GM23338 (cell line): Measurements from ENCODE around the gene NDST3. TPM values are rescaled to one million over a fixed set of nuclear protein-coding genes. Genes with fewer than 3 reads are reported as not detected.

Experiments
- ATAC-seq: fragments of 200-7000 bp; cut with Tn5 transposase; 3 replicates; pipeline ENCODE4 v1.9.1; 2020
- DNase-seq: peaks from one replicate; pipeline ENCODE4 v3.0.0-alpha.2; 2015; ENCODE audit warnings: low spot score
- H2AFZ ChIP-seq: fragments of 200-600 bp; sonication (generic); 2 replicates; pipeline ENCODE4 v1.8.0; 2016; ENCODE audit warnings: antibody characterized with exemption, mild to moderate bottlenecking, moderate library complexity
- H3F3A ChIP-seq: fragments of 200-600 bp; sonication (generic); replicated peaks from 2 replicates; pipeline ENCODE4 v1.8.0; 2017; ENCODE audit warnings: antibody characterized with exemption, mixed run types, low read depth
- H3K27ac ChIP-seq: fragments of 200-600 bp; sonication (generic); 2 replicates; pipeline ENCODE4 v1.6.1; 2016; ENCODE audit warnings: low read depth
- H3K27me3 ChIP-seq: fragments of 200-600 bp; sonication (generic); 2 replicates; pipeline ENCODE4 v1.8.0; 2016; ENCODE audit warnings: mild to moderate bottlenecking, mixed run types, moderate library complexity; ENCODE audit not compliant: insufficient read depth
- H3K36me3 ChIP-seq: fragments of 200-600 bp; sonication (generic); 2 replicates; pipeline ENCODE4 v1.8.0; 2016; ENCODE audit warnings: mild to moderate bottlenecking; ENCODE audit not compliant: insufficient read depth
- H3K4me1 ChIP-seq: fragments of 200-600 bp; sonication (generic); 2 replicates; pipeline ENCODE4 v1.8.0; 2016; ENCODE audit warnings: mild to moderate bottlenecking, moderate library complexity; ENCODE audit not compliant: insufficient read depth
- H3K4me2 ChIP-seq: fragments of 200-600 bp; sonication (generic); 2 replicates; pipeline ENCODE4 v1.7.1; 2017; ENCODE audit warnings: mixed run types
- H3K4me3 ChIP-seq: fragments of 200-600 bp; sonication (generic); 2 replicates; pipeline ENCODE4 v1.6.1; 2016; ENCODE audit warnings: mixed run types
- H3K79me2 ChIP-seq: fragments of 200-600 bp; sonication (generic); replicated peaks from 2 replicates; pipeline ENCODE4 v1.8.0; 2017; ENCODE audit warnings: mild to moderate bottlenecking; ENCODE audit not compliant: insufficient read depth
- H3K9me2 ChIP-seq: fragments of 200-600 bp; sonication (generic); 2 replicates; pipeline ENCODE4 v1.8.0; 2017; ENCODE audit not compliant: insufficient read depth
- H4K20me1 ChIP-seq: fragments of 200-600 bp; sonication (generic); replicated peaks from 2 replicates; pipeline ENCODE4 v1.8.0; 2017; ENCODE audit warnings: mild to moderate bottlenecking; ENCODE audit not compliant: insufficient read depth
- H3K27ac Mint-ChIP-seq: 2 replicates; pipeline ENCODE4 v1.8.0; 2020; ENCODE audit warnings: inconsistent platforms, mild to moderate bottlenecking, moderate library complexity, mixed read lengths
- H3K27me3 Mint-ChIP-seq: 3 replicates; pipeline ENCODE4 v1.8.0; 2022; ENCODE audit warnings: low read depth, mild to moderate bottlenecking, moderate library complexity, mixed read lengths, inconsistent platforms; ENCODE audit not compliant: insufficient read depth, poor library complexity
- H3K36me3 Mint-ChIP-seq: 3 replicates; pipeline ENCODE4 v1.8.0; 2021; ENCODE audit warnings: low read depth, mild to moderate bottlenecking, inconsistent platforms, moderate library complexity, mixed read lengths
- H3K4me1 Mint-ChIP-seq: 3 replicates; pipeline ENCODE4 v1.8.0; 2020; ENCODE audit warnings: mild to moderate bottlenecking, inconsistent platforms, mixed read lengths
- H3K4me3 Mint-ChIP-seq: 3 replicates; pipeline ENCODE4 v1.8.0; 2021; ENCODE audit warnings: moderate library complexity, mild to moderate bottlenecking, inconsistent platforms, mixed read lengths
- H3K9me3 Mint-ChIP-seq: 3 replicates; pipeline ENCODE4 v1.8.0; 2020; ENCODE audit warnings: moderate library complexity, mild to moderate bottlenecking, inconsistent platforms, mixed read lengths
- CREB1 ChIP-seq: fragments of 250-450 bp; sonication (Bioruptor Pico); IDR thresholded peaks from 2 replicates; pipeline ENCODE4 v1.5.0; 2020; ENCODE audit warnings: low read depth, mild to moderate bottlenecking, moderate library complexity
- CTCF ChIP-seq, 2 experiments: fragments of 200-600 bp in 1 of 2; sonication (generic) in 1 of 2; conservative IDR thresholded peaks; 2 replicates each; pipeline versions ENCODE4 v1.5.1 to v1.6.1; 2016 to 2017; ENCODE audit warnings: antibody characterized with exemption in 2 of 2, low read depth in 2 of 2, mild to moderate bottlenecking in 2 of 2, moderate library complexity in 1 of 2
- EZH2 ChIP-seq: fragments of 200-600 bp; sonication (generic); IDR thresholded peaks from one replicate; pipeline ENCODE4 v1.8.0; 2017; ENCODE audit warnings: antibody characterized with exemption, mild to moderate bottlenecking, low read depth; ENCODE audit not compliant: unreplicated experiment
- EZH2phosphoT487 ChIP-seq: fragments of 200-600 bp; sonication (generic); IDR thresholded peaks from one replicate; pipeline ENCODE4 v1.8.1; 2018; ENCODE audit warnings: antibody characterized with exemption; ENCODE audit not compliant: unreplicated experiment
- JUNB ChIP-seq: IDR thresholded peaks from one replicate; pipeline ENCODE4 v1.6.1; 2016; ENCODE audit warnings: antibody characterized with exemption; ENCODE audit not compliant: unreplicated experiment
- NANOG ChIP-seq: IDR thresholded peaks from 2 replicates; pipeline ENCODE4 v1.6.1; 2016; ENCODE audit warnings: antibody characterized with exemption, borderline replicate concordance
- POLR2AphosphoS5 ChIP-seq: IDR thresholded peaks from 2 replicates; pipeline ENCODE4 v1.6.1; 2016; ENCODE audit warnings: antibody characterized with exemption, low read depth
- STAT1 ChIP-seq: IDR thresholded peaks from one replicate; pipeline ENCODE4 v1.6.1; 2016; ENCODE audit warnings: antibody characterized with exemption; ENCODE audit not compliant: unreplicated experiment
- ZNF114 ChIP-seq: fragments of 250-450 bp; sonication (Bioruptor Pico); IDR thresholded peaks from 2 replicates; pipeline ENCODE4 v1.5.0; 2020; ENCODE audit warnings: mild to moderate bottlenecking, moderate library complexity
- ZNF331 ChIP-seq: fragments of 250-450 bp; sonication (Bioruptor Pico); IDR thresholded peaks from 2 replicates; pipeline ENCODE4 v1.5.0; 2020; ENCODE audit warnings: low read depth, mild to moderate bottlenecking, moderate library complexity
- polyA plus RNA-seq: library from polyadenylated mRNA; unstranded; fragments of >200 nt; fragmentation: Nextera tagmentation; extraction: Ambion mirVana; gene quantifications from 2 replicates; pipeline ENCODE4 v1.2.1, GENCODE V29; 2016
- total RNA-seq: library from RNA; depleted of rRNA; stranded (reverse); fragments of >200 nt; shearing (Covaris generic); gene quantifications from 2 replicates; pipeline ENCODE4 v1.2.3, GENCODE V29; 2014
- TF ChIP-seq, protein P1 (sequence below): fragments of 250-450 bp; sonication (Bioruptor Pico); IDR thresholded peaks from 2 replicates; pipeline ENCODE4 v1.5.0; 2020; ENCODE audit warnings: mild to moderate bottlenecking, moderate library complexity
- TF ChIP-seq, protein P2 (sequence below): IDR thresholded peaks from 2 replicates; pipeline ENCODE4 v1.6.1; 2016; ENCODE audit warnings: antibody characterized with exemption
- TF ChIP-seq, protein P3 (sequence below): IDR thresholded peaks from one replicate; pipeline ENCODE4 v1.6.1; 2018; ENCODE audit warnings: antibody characterized with exemption; ENCODE audit not compliant: unreplicated experiment

NDST3 gene
- total and polyA plus RNA-seq, 2 experiments from 2014 or later: 0.19 to 0.56 TPM

- no peaks in the 10 kb centered on the region for H3K79me2 ChIP-seq
- H3K9me3 Mint-ChIP-seq: no peaks in the 10 kb centered on the region
- H3K36me3 ChIP-seq: no peaks in the 10 kb centered on the region
- H3K4me2 ChIP-seq: no peak overlapping the region
- no peak overlapping the region for H3K27ac Mint-ChIP-seq
- H3K4me1 ChIP-seq: no peaks in the 10 kb centered on the region
- TF ChIP-seq EZH2 (no peak), CREB1 (no peak), EZH2phosphoT487 (no peak), CTCF (conservative IDR thresholded peaks at IDR 0.05; ENCODE audit: low read depth in 2 of 2) (no peak), NANOG (no peak), JUNB (no peak), ZNF114 (CRISPR knock-in tag) (no peak), ZNF331 (CRISPR knock-in tag) (no peak), STAT1 (no peak), POLR2AphosphoS5 (no peak)
- TF ChIP-seq, protein P1, sequence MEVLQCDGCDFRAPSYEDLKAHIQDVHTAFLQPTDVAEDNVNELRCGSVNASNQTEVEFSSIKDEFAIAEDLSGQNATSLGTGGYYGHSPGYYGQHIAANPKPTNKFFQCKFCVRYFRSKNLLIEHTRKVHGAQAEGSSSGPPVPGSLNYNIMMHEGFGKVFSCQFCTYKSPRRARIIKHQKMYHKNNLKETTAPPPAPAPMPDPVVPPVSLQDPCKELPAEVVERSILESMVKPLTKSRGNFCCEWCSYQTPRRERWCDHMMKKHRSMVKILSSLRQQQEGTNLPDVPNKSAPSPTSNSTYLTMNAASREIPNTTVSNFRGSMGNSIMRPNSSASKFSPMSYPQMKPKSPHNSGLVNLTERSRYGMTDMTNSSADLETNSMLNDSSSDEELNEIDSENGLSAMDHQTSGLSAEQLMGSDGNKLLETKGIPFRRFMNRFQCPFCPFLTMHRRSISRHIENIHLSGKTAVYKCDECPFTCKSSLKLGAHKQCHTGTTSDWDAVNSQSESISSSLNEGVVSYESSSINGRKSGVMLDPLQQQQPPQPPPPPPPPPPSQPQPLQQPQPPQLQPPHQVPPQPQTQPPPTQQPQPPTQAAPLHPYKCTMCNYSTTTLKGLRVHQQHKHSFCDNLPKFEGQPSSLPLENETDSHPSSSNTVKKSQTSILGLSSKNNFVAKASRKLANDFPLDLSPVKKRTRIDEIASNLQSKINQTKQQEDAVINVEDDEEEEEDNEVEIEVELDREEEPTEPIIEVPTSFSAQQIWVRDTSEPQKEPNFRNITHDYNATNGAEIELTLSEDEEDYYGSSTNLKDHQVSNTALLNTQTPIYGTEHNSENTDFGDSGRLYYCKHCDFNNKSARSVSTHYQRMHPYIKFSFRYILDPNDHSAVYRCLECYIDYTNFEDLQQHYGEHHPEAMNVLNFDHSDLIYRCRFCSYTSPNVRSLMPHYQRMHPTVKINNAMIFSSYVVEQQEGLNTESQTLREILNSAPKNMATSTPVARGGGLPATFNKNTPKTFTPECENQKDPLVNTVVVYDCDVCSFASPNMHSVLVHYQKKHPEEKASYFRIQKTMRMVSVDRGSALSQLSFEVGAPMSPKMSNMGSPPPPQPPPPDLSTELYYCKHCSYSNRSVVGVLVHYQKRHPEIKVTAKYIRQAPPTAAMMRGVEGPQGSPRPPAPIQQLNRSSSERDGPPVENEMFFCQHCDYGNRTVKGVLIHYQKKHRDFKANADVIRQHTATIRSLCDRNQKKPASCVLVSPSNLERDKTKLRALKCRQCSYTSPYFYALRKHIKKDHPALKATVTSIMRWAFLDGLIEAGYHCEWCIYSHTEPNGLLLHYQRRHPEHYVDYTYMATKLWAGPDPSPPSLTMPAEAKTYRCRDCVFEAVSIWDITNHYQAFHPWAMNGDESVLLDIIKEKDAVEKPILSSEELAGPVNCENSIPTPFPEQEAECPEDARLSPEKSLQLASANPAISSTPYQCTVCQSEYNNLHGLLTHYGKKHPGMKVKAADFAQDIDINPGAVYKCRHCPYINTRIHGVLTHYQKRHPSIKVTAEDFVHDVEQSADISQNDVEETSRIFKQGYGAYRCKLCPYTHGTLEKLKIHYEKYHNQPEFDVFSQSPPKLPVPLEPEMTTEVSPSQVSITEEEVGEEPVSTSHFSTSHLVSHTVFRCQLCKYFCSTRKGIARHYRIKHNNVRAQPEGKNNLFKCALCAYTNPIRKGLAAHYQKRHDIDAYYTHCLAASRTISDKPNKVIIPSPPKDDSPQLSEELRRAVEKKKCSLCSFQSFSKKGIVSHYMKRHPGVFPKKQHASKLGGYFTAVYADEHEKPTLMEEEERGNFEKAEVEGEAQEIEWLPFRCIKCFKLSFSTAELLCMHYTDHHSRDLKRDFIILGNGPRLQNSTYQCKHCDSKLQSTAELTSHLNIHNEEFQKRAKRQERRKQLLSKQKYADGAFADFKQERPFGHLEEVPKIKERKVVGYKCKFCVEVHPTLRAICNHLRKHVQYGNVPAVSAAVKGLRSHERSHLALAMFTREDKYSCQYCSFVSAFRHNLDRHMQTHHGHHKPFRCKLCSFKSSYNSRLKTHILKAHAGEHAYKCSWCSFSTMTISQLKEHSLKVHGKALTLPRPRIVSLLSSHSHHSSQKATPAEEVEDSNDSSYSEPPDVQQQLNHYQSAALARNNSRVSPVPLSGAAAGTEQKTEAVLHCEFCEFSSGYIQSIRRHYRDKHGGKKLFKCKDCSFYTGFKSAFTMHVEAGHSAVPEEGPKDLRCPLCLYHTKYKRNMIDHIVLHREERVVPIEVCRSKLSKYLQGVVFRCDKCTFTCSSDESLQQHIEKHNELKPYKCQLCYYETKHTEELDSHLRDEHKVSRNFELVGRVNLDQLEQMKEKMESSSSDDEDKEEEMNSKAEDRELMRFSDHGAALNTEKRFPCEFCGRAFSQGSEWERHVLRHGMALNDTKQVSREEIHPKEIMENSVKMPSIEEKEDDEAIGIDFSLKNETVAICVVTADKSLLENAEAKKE (CRISPR knock-in tag): no peak
- TF ChIP-seq, protein P2, sequence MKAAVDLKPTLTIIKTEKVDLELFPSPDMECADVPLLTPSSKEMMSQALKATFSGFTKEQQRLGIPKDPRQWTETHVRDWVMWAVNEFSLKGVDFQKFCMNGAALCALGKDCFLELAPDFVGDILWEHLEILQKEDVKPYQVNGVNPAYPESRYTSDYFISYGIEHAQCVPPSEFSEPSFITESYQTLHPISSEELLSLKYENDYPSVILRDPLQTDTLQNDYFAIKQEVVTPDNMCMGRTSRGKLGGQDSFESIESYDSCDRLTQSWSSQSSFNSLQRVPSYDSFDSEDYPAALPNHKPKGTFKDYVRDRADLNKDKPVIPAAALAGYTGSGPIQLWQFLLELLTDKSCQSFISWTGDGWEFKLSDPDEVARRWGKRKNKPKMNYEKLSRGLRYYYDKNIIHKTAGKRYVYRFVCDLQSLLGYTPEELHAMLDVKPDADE: no peak
- TF ChIP-seq, protein P3, sequence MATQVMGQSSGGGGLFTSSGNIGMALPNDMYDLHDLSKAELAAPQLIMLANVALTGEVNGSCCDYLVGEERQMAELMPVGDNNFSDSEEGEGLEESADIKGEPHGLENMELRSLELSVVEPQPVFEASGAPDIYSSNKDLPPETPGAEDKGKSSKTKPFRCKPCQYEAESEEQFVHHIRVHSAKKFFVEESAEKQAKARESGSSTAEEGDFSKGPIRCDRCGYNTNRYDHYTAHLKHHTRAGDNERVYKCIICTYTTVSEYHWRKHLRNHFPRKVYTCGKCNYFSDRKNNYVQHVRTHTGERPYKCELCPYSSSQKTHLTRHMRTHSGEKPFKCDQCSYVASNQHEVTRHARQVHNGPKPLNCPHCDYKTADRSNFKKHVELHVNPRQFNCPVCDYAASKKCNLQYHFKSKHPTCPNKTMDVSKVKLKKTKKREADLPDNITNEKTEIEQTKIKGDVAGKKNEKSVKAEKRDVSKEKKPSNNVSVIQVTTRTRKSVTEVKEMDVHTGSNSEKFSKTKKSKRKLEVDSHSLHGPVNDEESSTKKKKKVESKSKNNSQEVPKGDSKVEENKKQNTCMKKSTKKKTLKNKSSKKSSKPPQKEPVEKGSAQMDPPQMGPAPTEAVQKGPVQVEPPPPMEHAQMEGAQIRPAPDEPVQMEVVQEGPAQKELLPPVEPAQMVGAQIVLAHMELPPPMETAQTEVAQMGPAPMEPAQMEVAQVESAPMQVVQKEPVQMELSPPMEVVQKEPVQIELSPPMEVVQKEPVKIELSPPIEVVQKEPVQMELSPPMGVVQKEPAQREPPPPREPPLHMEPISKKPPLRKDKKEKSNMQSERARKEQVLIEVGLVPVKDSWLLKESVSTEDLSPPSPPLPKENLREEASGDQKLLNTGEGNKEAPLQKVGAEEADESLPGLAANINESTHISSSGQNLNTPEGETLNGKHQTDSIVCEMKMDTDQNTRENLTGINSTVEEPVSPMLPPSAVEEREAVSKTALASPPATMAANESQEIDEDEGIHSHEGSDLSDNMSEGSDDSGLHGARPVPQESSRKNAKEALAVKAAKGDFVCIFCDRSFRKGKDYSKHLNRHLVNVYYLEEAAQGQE: no peak
- no peaks in the 10 kb centered on the region for H3K36me3 Mint-ChIP-seq
- H3K27ac ChIP-seq: no peak overlapping the region
- no peak for ATAC-seq
- no peak overlapping the region for H3K4me3 ChIP-seq
- H3K4me1 Mint-ChIP-seq: no peaks in the 10 kb centered on the region
- H3K4me3 Mint-ChIP-seq: no peak overlapping the region
- H2AFZ ChIP-seq: no peak overlapping the region
- no peaks in the 10 kb centered on the region for H3F3A ChIP-seq
- H3K9me2 ChIP-seq: no peaks in the 10 kb centered on the region
- no peaks in the 10 kb centered on the region for H3K27me3 ChIP-seq
- no peaks in the 10 kb centered on the region for H3K27me3 Mint-ChIP-seq
- H4K20me1 ChIP-seq: no peaks in the 10 kb centered on the region
- no peak for DNase-seq
Observed at GRCh38 chr4:118099106-118099505, 64.8 kb downstream of the NDST3 start.
